Measurements from ENCODE around the gene NEGR1. TPM values are rescaled to one million over a fixed set of nuclear protein-coding genes. Genes with fewer than 3 reads are reported as not detected.

NEGR1 gene
- total RNA-seq, 4 donors from 2014 or later, result 7.0 to 10.0 (median 8.1) TPM

DNA sequence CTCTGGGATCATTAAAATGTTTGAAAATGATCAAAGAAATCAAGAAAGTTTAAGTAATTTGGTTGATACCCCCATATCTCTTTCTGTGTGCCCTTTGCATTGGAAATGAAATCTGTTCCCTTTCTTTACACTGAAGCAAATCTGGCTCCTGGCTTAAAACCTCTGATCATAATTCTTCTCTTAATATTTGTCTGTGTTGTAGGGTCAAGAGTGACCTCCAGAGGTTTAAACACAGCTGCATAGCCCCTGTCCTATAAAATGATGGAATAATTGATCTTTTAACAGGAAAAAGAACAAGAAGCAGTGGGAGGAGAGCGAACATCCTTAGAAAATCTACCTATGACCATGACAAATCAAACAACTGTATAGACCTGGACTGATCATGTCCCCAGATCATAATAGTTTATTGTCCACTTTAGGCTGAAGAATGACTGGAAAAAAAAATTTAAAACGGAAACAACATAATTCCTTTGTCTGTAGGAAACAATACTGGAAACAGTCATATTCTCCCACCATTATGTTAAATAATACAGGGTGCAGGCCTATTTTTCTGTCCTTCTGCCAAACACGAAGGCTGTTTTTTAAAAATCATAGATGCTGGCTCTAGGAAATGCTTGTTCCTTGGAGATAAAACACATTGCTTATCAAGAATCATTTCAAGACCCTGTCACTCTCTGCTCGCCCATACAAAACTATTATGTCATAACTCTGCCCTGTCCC, 184.3 kb downstream of the NEGR1 start:
- no peak overlapping the region for H3K27ac ChIP-seq
- TF ChIP-seq POLR2A (IDR thresholded peaks at IDR 0.05) (no peak), EP300 (IDR thresholded peaks at IDR 0.05; ENCODE audit: low read depth) (no peak), POLR2AphosphoS5 (IDR thresholded peaks at IDR 0.05) (no peak)
- TF ChIP-seq, protein P1, sequence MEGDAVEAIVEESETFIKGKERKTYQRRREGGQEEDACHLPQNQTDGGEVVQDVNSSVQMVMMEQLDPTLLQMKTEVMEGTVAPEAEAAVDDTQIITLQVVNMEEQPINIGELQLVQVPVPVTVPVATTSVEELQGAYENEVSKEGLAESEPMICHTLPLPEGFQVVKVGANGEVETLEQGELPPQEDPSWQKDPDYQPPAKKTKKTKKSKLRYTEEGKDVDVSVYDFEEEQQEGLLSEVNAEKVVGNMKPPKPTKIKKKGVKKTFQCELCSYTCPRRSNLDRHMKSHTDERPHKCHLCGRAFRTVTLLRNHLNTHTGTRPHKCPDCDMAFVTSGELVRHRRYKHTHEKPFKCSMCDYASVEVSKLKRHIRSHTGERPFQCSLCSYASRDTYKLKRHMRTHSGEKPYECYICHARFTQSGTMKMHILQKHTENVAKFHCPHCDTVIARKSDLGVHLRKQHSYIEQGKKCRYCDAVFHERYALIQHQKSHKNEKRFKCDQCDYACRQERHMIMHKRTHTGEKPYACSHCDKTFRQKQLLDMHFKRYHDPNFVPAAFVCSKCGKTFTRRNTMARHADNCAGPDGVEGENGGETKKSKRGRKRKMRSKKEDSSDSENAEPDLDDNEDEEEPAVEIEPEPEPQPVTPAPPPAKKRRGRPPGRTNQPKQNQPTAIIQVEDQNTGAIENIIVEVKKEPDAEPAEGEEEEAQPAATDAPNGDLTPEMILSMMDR (IDR thresholded peaks at IDR 0.05), result no peak
- H3K4me3 ChIP-seq, result no peak overlapping the region
- no peaks in the 10 kb centered on the region for H3K9me3 ChIP-seq
- H3K4me1 ChIP-seq, result no peaks in the 10 kb centered on the region
- H3K27me3 ChIP-seq, result no peaks in the 10 kb centered on the region
- in situ Hi-C loops (cut with MboI; ENCODE audit: low pct_ligation_motif_present in 1 of 4, low pct_unique_long_range_greater_than_20kb in 1 of 4, low sequenced_read_pairs in 3 of 4), result no loop called here
- H3K36me3 ChIP-seq, result no peaks in the 10 kb centered on the region
- intact Hi-C loops (cut with DNase I; ENCODE audit: low total_unique reads), result no loop called here
- WGBS, 2 donors (ENCODE audit: low coverage in 1 of 2), result 84 to 85% methylated on average over 3 to 4 of the region's 4 CpGs
- no peak for DNase-seq

DNA sequence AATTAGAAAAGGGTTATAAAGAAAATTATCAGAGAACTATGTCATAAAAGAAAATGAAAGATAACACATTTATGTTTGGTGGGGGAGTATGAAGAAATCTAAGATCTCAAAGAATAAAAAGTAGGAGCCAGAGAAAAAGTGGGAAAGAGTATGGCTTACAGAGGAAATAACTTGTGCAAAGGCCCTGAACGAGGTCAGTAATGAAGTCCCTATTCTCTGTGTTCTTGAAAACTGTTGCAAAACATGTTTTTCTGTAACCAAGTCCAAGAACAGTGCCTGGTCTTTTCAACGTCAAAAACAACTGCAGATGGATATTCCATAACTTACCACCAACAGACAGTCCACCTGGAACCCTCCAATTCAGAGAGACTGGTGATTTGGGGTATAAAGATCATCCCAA, 188.1 kb downstream of the NEGR1 start:
- Histone ChIP-seq H3K27ac (no peak overlapping the region), H3K4me3 (no peak overlapping the region), H3K4me1 (no peaks in the 10 kb centered on the region), H3K36me3 (no peaks in the 10 kb centered on the region), H3K9me3 (no peaks in the 10 kb centered on the region), H3K27me3 (no peaks in the 10 kb centered on the region)
- no peak for TF ChIP-seq EP300 (IDR thresholded peaks at IDR 0.05; ENCODE audit: low read depth)
- TF ChIP-seq, protein P1 (IDR thresholded peaks at IDR 0.05), result no peak
- no peak for TF ChIP-seq POLR2AphosphoS5 (IDR thresholded peaks at IDR 0.05)
- TF ChIP-seq POLR2A (IDR thresholded peaks at IDR 0.05), result no peak
- 56 to 82% methylated on average over 1 to 2 of the region's 2 CpGs for WGBS, 2 donors (ENCODE audit: low coverage in 1 of 2)
- in situ Hi-C loops (cut with MboI; ENCODE audit: low pct_ligation_motif_present in 1 of 4, low pct_unique_long_range_greater_than_20kb in 1 of 4, low sequenced_read_pairs in 3 of 4), result no loop called here
- no peak for DNase-seq
- intact Hi-C loops (cut with DNase I; ENCODE audit: low total_unique reads), result no loop called here

DNA sequence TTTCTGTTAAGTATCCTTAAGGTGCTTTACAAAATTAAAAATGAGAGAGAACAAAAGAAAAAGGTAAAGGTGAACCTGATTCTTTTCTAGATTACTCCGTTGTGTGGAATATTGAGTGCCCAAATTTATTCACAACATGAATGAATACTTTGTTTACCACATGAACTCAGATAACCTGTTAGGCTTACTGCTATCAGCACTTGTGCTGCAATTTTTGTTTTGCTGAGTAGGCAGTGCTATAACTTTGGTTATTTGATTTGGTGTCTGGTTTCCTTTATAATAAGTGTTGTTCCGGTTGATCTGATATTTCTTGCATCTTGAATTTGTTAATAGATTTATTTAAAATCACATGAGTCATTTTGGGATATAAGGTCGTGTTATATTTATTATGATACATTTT, 195.9 kb downstream of the NEGR1 start:
- in situ Hi-C loops (cut with MboI; ENCODE audit: low pct_ligation_motif_present in 1 of 4, low pct_unique_long_range_greater_than_20kb in 1 of 4, low sequenced_read_pairs in 3 of 4) (no loop called here), intact Hi-C loops (cut with DNase I; ENCODE audit: low total_unique reads) (no loop called here)
- TF ChIP-seq POLR2AphosphoS5 (IDR thresholded peaks at IDR 0.05) (no peak), EP300 (IDR thresholded peaks at IDR 0.05; ENCODE audit: low read depth) (no peak), POLR2A (IDR thresholded peaks at IDR 0.05) (no peak)
- TF ChIP-seq, protein P1 (IDR thresholded peaks at IDR 0.05), result no peak
- Histone ChIP-seq H3K27me3 (no peaks in the 10 kb centered on the region), H3K27ac (no peak overlapping the region), H3K4me3 (no peak overlapping the region), H3K4me1 (no peaks in the 10 kb centered on the region), H3K9me3 (no peaks in the 10 kb centered on the region), H3K36me3 (no peaks in the 10 kb centered on the region)
- DNase-seq, result no peak
- 59 to 75% methylated on average over 3 of the region's 3 CpGs for WGBS, 2 donors (ENCODE audit: low coverage in 1 of 2)

DNA sequence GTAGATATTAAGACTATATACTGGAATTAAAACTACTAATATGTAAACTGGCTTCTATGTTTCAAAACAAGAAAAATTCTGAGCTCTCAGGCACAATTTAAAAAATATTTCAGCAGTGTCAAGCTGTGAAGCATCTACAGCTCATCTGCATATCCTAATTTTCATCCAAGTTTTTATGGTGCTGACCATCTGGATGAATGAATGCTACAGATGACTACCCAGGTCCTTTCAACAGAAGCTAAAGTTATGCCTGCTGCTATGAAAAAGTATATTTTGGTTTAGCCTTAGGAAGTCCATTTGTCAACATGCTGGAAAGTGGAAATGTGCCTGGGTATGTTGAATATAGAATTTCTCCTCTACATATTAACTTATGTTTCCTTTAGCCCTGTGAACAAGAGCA, 206.9 kb downstream of the NEGR1 start:
- intact Hi-C loops (cut with DNase I; ENCODE audit: low total_unique reads) (no loop called here), in situ Hi-C loops (cut with MboI; ENCODE audit: low pct_ligation_motif_present in 1 of 4, low pct_unique_long_range_greater_than_20kb in 1 of 4, low sequenced_read_pairs in 3 of 4) (no loop called here)
- no peak for DNase-seq
- Histone ChIP-seq H3K4me3 (no peak overlapping the region), H3K27ac (no peak overlapping the region), H3K9me3 (no peaks in the 10 kb centered on the region), H3K36me3 (no peaks in the 10 kb centered on the region), H3K4me1 (no peaks in the 10 kb centered on the region), H3K27me3 (no peaks in the 10 kb centered on the region)
- no peak for TF ChIP-seq EP300 (IDR thresholded peaks at IDR 0.05; ENCODE audit: low read depth)
- TF ChIP-seq POLR2A (IDR thresholded peaks at IDR 0.05), result no peak
- TF ChIP-seq, protein P1 (IDR thresholded peaks at IDR 0.05), result no peak
- TF ChIP-seq POLR2AphosphoS5 (IDR thresholded peaks at IDR 0.05), result no peak

All from transverse colon (tissue), 4 donors.